DOHH2 (cell line): Measurements from ENCODE around the gene ADGRG2.

Experiments
- H3F3A ChIP-seq: fragments of 200-600 bp; sonication (generic), shearing (Covaris generic); 2 replicates; pipeline ENCODE4 v1.6.0; 2016; ENCODE audit warnings: antibody characterized with exemption, mild to moderate bottlenecking; ENCODE audit not compliant: control insufficient read depth, insufficient read depth
- H3K27ac ChIP-seq: fragments of 200-600 bp; sonication (generic); 2 replicates; pipeline ENCODE4 v1.5.1; 2014; ENCODE audit warnings: low read depth, mild to moderate bottlenecking, low read length, moderate library complexity
- H3K27me3 ChIP-seq: fragments of 200-600 bp; sonication (generic); 2 replicates; pipeline ENCODE4 v1.6.1; 2014; ENCODE audit warnings: mild to moderate bottlenecking, low read length, mixed read lengths; ENCODE audit not compliant: control insufficient read depth
- H3K36me3 ChIP-seq: fragments of 200-600 bp; sonication (generic); 2 replicates; pipeline ENCODE4 v1.6.1; 2014; ENCODE audit warnings: mild to moderate bottlenecking, low read length, moderate library complexity, mixed read lengths; ENCODE audit not compliant: control insufficient read depth
- H3K4me1 ChIP-seq: fragments of 200-600 bp; sonication (generic); 2 replicates; pipeline ENCODE4 v1.6.1; 2014; ENCODE audit warnings: mild to moderate bottlenecking, low read length, mixed read lengths; ENCODE audit not compliant: control insufficient read depth
- H3K4me2 ChIP-seq: fragments of 200-600 bp; sonication (generic); 2 replicates; pipeline ENCODE4 v1.6.0; 2014; ENCODE audit warnings: mild to moderate bottlenecking, low read length, moderate library complexity
- H3K4me3 ChIP-seq: fragments of 200-600 bp; sonication (generic); 2 replicates; pipeline ENCODE4 v1.5.1; 2014; ENCODE audit warnings: mild to moderate bottlenecking, low read length, mixed read lengths
- H3K79me2 ChIP-seq: fragments of 200-600 bp; sonication (generic); 2 replicates; pipeline ENCODE4 v1.6.1; 2014; ENCODE audit warnings: mild to moderate bottlenecking, low read length, mixed read lengths; ENCODE audit not compliant: control insufficient read depth
- H3K9me2 ChIP-seq: fragments of 200-600 bp; sonication (generic); replicated peaks from 2 replicates; pipeline ENCODE4 v1.6.1; 2014; ENCODE audit warnings: mild to moderate bottlenecking, low read length, mixed read lengths; ENCODE audit not compliant: control insufficient read depth
- H3K9me3 ChIP-seq: fragments of 200-600 bp; sonication (generic); 2 replicates; pipeline ENCODE4 v1.6.1; 2014; ENCODE audit warnings: antibody characterized with exemption, low read length, mixed read lengths; ENCODE audit not compliant: control insufficient read depth, insufficient read depth
- H4K20me1 ChIP-seq: fragments of 200-600 bp; sonication (generic); 2 replicates; pipeline ENCODE4 v1.6.0; 2014; ENCODE audit warnings: low read depth, mild to moderate bottlenecking, antibody characterized with exemption, low read length, moderate library complexity; ENCODE audit not compliant: control insufficient read depth, insufficient read depth
- CTCF ChIP-seq: fragments of 200-600 bp; sonication (generic); IDR thresholded peaks from one replicate; pipeline ENCODE4 v1.5.1; 2014; ENCODE audit warnings: antibody characterized with exemption, mild to moderate bottlenecking, low read depth, low read length; ENCODE audit not compliant: poor library complexity, severe bottlenecking
- EZH2phosphoT487 ChIP-seq: fragments of 200-600 bp; sonication (generic); IDR thresholded peaks from 2 replicates; pipeline ENCODE4 v1.6.1; 2017; ENCODE audit warnings: borderline replicate concordance, mild to moderate bottlenecking, antibody characterized with exemption, low read length, moderate library complexity, mixed read lengths

Gene ADGRG2

GRCh38 chrX:19152762-19153161 lies 30.5 kb upstream of the ADGRG2 start:
- Histone ChIP-seq H3K79me2 (no peaks in the 10 kb centered on the region), H3K4me2 (no peak overlapping the region), H3K27ac (no peak overlapping the region), H4K20me1 (no peaks in the 10 kb centered on the region), H3K4me1 (no peaks in the 10 kb centered on the region), H3F3A (no peaks in the 10 kb centered on the region), H3K36me3 (no peaks in the 10 kb centered on the region), H3K9me3 (no peaks in the 10 kb centered on the region), H3K4me3 (no peak overlapping the region), H3K27me3 (no peaks in the 10 kb centered on the region), H3K9me2 (no peaks in the 10 kb centered on the region)
- no peak for TF ChIP-seq EZH2phosphoT487
- no peak for TF ChIP-seq CTCF

- no peak overlapping the region for H3K27ac ChIP-seq
- TF ChIP-seq EZH2phosphoT487 (no peak), CTCF (no peak)
These were observed 14.8 kb upstream of the ADGRG2 start for GRCh38 chrX:19137067-19137466.

GRCh38 chrX:19133784-19134183 lies 11.5 kb upstream of the ADGRG2 start:
- no peaks in the 10 kb centered on the region for H3F3A ChIP-seq
- no peaks in the 10 kb centered on the region for H3K36me3 ChIP-seq
- no peak for TF ChIP-seq EZH2phosphoT487
- TF ChIP-seq CTCF = no peak
- no peaks in the 10 kb centered on the region for H4K20me1 ChIP-seq
- H3K4me2 ChIP-seq = no peak overlapping the region
- no peaks in the 10 kb centered on the region for H3K9me3 ChIP-seq
- H3K79me2 ChIP-seq = no peaks in the 10 kb centered on the region
- H3K4me3 ChIP-seq = no peak overlapping the region
- no peaks in the 10 kb centered on the region for H3K9me2 ChIP-seq
- no peak overlapping the region for H3K27ac ChIP-seq
- H3K27me3 ChIP-seq = no peaks in the 10 kb centered on the region
- H3K4me1 ChIP-seq = no peaks in the 10 kb centered on the region

More at GRCh38 chrX:19137067-19137466, 14.8 kb upstream of the ADGRG2 start:
- H3K36me3 ChIP-seq = no peaks in the 10 kb centered on the region
- no peaks in the 10 kb centered on the region for H4K20me1 ChIP-seq
- no peaks in the 10 kb centered on the region for H3K9me2 ChIP-seq
- no peak overlapping the region for H3K4me3 ChIP-seq
- H3K9me3 ChIP-seq = no peaks in the 10 kb centered on the region
- H3K79me2 ChIP-seq = no peaks in the 10 kb centered on the region
- H3F3A ChIP-seq = no peaks in the 10 kb centered on the region
- no peak overlapping the region for H3K4me2 ChIP-seq
- H3K27me3 ChIP-seq = no peaks in the 10 kb centered on the region
- H3K4me1 ChIP-seq = no peaks in the 10 kb centered on the region

GRCh38 chrX:19133231-19133630 lies 11.0 kb upstream of the ADGRG2 start:
- no peaks in the 10 kb centered on the region for H3K4me1 ChIP-seq
- TF ChIP-seq EZH2phosphoT487 (no peak), CTCF (no peak)
- H3F3A ChIP-seq = no peaks in the 10 kb centered on the region
- no peaks in the 10 kb centered on the region for H3K9me2 ChIP-seq
- no peak overlapping the region for H3K27ac ChIP-seq
- no peaks in the 10 kb centered on the region for H3K36me3 ChIP-seq
- H3K4me3 ChIP-seq = no peak overlapping the region
- no peaks in the 10 kb centered on the region for H4K20me1 ChIP-seq
- no peaks in the 10 kb centered on the region for H3K27me3 ChIP-seq
- no peaks in the 10 kb centered on the region for H3K9me3 ChIP-seq
- H3K79me2 ChIP-seq = no peaks in the 10 kb centered on the region
- no peak overlapping the region for H3K4me2 ChIP-seq
